Measurements from ENCODE around the gene VPS13C. TPM values are rescaled to one million over a fixed set of nuclear protein-coding genes. Genes with fewer than 3 reads are reported as not detected.

VPS13C gene
- total RNA-seq, 1 donor from 2014 or later = 35.0 TPM

- DNase-seq (ENCODE audit: low read depth) = no peak
- no peaks in the 10 kb centered on the region for H3K27me3 ChIP-seq (ENCODE audit: control insufficient read depth, insufficient read depth, low read length)
- no peak for FAIRE-seq
- H3K36me3 ChIP-seq (ENCODE audit: control insufficient read depth, insufficient read depth, low read length) = no peaks in the 10 kb centered on the region
- TF ChIP-seq CTCF (IDR thresholded peaks at IDR 0.05; ENCODE audit: insufficient read depth, low read length, severe bottlenecking) = no peak
- no peak overlapping the region for H3K4me3 ChIP-seq (ENCODE audit: low read depth, low read length)
These were observed 232.2 kb downstream of the VPS13C start for GRCh38 chr15:61828008-61828407.

GRCh38 chr15:61827131-61827530 lies 233.1 kb downstream of the VPS13C start:
- H3K36me3 ChIP-seq (ENCODE audit: control insufficient read depth, insufficient read depth, low read length) = no peaks in the 10 kb centered on the region
- FAIRE-seq = no peak

GRCh38 chr15:61824291-61824690 lies 236.0 kb downstream of the VPS13C start:
- no peak for FAIRE-seq
- no peak for TF ChIP-seq CTCF (IDR thresholded peaks at IDR 0.05; ENCODE audit: insufficient read depth, low read length, severe bottlenecking)
- H3K4me3 ChIP-seq (ENCODE audit: low read depth, low read length) = no peak overlapping the region
- no peaks in the 10 kb centered on the region for H3K36me3 ChIP-seq (ENCODE audit: control insufficient read depth, insufficient read depth, low read length)
- no peaks in the 10 kb centered on the region for H3K27me3 ChIP-seq (ENCODE audit: control insufficient read depth, insufficient read depth, low read length)
- no peak for DNase-seq (ENCODE audit: low read depth)

More at GRCh38 chr15:61827131-61827530, 233.1 kb downstream of the VPS13C start:
- Histone ChIP-seq H3K4me3 (ENCODE audit: low read depth, low read length) (no peak overlapping the region), H3K27me3 (ENCODE audit: control insufficient read depth, insufficient read depth, low read length) (no peaks in the 10 kb centered on the region)
- no peak for DNase-seq (ENCODE audit: low read depth)
- no peak for TF ChIP-seq CTCF (IDR thresholded peaks at IDR 0.05; ENCODE audit: insufficient read depth, low read length, severe bottlenecking)

GRCh38 chr15:61822511-61822910 lies 237.7 kb downstream of the VPS13C start:
- H3K4me3 ChIP-seq (ENCODE audit: low read depth, low read length) = no peak overlapping the region
- H3K36me3 ChIP-seq (ENCODE audit: control insufficient read depth, insufficient read depth, low read length) = no peaks in the 10 kb centered on the region
- DNase-seq (ENCODE audit: low read depth) = no peak
- no peak for TF ChIP-seq CTCF (IDR thresholded peaks at IDR 0.05; ENCODE audit: insufficient read depth, low read length, severe bottlenecking)
- no peaks in the 10 kb centered on the region for H3K27me3 ChIP-seq (ENCODE audit: control insufficient read depth, insufficient read depth, low read length)
- FAIRE-seq = no peak

- DNase-seq (ENCODE audit: low read depth) (no peak), FAIRE-seq (peak; percentile 83)
- no peaks in the 10 kb centered on the region for H3K27me3 ChIP-seq (ENCODE audit: control insufficient read depth, insufficient read depth, low read length)
- H3K4me3 ChIP-seq (ENCODE audit: low read depth, low read length) = no peak overlapping the region
- no peak for TF ChIP-seq CTCF (IDR thresholded peaks at IDR 0.05; ENCODE audit: insufficient read depth, low read length, severe bottlenecking)
- no peaks in the 10 kb centered on the region for H3K36me3 ChIP-seq (ENCODE audit: control insufficient read depth, insufficient read depth, low read length)
These were observed 239.3 kb downstream of the VPS13C start for GRCh38 chr15:61820951-61821350.

DNA sequence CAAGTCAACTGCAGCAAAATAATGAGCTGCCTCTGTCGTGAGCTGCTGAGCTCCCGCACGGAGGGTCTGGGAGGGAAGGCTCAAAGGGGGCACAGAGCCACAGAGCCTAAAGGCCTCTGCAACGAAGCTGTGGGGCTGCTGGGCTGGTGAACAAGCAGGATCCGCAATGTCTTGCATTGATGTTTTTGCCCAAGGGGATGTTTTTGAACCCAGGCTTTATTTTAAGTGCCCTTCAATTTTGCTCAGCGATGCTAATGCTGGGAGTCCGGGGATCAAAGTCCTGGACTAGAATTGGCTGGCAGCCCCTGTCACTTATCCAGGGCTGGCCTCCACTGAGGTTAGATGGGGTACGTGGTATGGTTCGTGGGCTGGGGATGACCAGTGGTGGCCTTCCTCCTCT lies 240.0 kb downstream of the VPS13C start:
- FAIRE-seq (no peak), DNase-seq (ENCODE audit: low read depth) (no peak)
- Histone ChIP-seq H3K36me3 (ENCODE audit: control insufficient read depth, insufficient read depth, low read length) (no peaks in the 10 kb centered on the region), H3K4me3 (ENCODE audit: low read depth, low read length) (no peak overlapping the region), H3K27me3 (ENCODE audit: control insufficient read depth, insufficient read depth, low read length) (no peaks in the 10 kb centered on the region)
- TF ChIP-seq CTCF (IDR thresholded peaks at IDR 0.05; ENCODE audit: insufficient read depth, low read length, severe bottlenecking) = no peak

Data from bronchial epithelial cell (primary cell).